Amniotic epithelial cell (primary cell): ENCODE data around the gene MEX3C.
A peak's percentile ranks its signal among the peaks of the same experiment; 100 is the strongest.

Experiments
- DNase-seq: peaks from one replicate; pipeline ENCODE4 v3.0.0-alpha.2; 2010; ENCODE audit warnings: low read depth

MEX3C gene

DNA sequence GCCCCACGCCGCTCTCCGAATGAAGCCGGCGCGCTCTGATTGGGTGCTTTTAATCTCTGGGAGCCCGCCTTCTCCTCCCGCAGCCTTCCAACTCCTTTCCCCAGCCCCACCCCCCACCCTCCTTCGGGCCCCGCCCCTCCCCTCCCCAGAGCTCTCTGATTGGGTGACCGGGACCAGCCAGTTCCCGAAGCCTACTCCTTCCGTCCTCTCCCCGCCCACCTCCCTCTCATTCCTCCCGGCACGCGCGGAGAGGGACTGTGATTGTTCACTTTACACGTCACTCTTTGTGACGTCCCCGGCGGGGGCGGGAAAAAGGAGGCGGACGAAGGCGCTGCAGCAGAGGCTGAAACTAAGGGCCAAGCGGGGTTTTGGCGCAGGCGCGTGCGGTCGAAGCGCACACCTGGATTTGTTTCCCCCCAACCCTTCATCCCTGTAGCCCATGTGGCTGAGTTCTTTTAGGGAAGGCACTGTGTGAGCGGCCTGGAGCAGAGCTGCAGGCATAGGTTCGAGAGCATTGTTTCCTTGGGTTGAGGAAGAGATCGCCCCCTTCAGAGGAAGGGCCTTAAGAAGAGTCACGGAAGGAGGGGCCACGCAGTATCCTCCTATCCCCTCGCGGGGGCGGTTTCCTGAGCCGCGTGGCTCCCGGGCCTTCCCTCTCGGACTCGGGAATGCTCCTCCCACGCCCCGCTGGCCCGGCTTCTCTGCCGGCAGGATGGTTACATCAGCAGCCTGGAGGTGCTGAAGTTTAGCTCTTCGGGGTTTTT is at the start of gene MEX3C:
MEX3C (minus strand) TSS at position 21 of the 764 bp plus-strand sequence. CDS start 361 bp downstream, outside the sequence.
- peak; percentile 98 for DNase-seq

DNA sequence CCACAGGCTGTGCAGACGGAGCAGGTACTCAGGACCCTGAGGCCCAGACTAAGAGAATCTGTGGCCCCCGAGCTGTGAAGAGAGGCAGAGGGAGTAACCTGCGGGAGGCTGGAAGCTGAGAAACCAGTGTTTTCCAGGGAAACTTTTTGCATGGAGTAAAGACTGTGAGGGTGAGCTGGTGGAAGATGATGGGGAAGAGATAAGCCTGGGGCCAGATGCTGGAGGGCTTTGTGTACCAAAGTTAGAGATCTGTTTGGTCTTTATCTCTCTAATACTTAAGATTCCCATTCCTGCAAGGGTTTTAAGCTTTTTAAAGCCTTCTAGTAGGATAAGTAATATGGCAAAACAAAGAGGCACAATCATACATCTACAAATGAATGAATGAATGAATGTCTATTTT is 43.7 kb upstream of the MEX3C start:
- DNase-seq: no peak

DNA sequence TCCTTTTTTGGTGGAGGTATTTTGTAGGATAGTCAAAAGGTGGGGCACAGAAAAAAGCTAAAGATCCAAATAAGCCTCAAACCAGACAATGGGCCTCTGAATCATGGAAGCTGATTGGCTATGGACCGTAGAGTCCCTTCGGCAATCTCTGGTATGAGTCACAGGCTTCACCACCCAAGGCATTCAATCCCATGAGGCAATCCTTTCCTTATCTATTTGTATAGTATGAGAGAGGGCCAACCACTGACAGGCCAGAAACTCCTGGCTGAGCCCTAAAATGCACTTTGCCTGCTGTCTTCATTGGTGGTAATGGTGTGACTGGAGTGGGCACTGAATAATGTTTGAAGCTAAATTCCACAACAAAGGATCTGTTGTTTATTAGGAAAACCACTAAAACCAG is 38.7 kb upstream of the MEX3C start:
- peak; percentile 84 for DNase-seq

DNA sequence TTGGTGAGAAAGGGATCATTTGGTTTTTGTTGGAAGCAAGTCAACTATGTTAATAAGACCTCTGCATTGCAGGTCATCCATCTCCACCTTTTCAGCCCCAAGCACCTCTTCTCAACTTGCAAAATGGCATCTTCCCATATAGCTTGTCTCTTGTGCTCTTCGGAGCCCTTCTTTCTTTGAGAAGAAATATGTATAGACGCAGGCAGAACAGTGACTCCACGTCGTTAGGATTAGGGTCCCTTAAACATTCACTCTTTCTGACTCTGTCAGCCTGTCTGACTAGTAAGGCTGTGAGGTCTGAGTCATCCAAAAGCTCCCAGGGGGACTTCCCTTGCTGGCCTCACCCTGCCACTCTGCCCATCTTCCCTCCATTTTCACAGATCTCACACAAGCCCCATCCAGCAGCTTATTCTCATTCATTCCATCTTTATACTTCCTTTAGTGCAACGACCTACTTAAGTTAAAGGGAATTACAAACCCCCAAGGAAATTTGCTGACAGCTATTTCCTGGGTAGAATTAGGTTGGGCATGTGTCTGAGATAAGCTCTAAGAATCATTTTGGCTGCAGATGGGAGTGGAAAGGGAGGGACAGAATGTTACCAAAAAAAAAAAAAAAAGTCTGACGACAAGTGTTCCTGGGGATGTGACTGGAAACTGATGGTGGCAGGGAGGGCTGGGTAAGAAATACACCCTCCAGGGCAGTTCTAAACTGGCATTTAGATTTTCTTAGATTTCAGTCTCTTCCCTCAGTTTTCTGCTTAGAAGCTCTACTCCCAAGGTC is 37.7 kb upstream of the MEX3C start:
- peak; percentile 15 for DNase-seq

DNA sequence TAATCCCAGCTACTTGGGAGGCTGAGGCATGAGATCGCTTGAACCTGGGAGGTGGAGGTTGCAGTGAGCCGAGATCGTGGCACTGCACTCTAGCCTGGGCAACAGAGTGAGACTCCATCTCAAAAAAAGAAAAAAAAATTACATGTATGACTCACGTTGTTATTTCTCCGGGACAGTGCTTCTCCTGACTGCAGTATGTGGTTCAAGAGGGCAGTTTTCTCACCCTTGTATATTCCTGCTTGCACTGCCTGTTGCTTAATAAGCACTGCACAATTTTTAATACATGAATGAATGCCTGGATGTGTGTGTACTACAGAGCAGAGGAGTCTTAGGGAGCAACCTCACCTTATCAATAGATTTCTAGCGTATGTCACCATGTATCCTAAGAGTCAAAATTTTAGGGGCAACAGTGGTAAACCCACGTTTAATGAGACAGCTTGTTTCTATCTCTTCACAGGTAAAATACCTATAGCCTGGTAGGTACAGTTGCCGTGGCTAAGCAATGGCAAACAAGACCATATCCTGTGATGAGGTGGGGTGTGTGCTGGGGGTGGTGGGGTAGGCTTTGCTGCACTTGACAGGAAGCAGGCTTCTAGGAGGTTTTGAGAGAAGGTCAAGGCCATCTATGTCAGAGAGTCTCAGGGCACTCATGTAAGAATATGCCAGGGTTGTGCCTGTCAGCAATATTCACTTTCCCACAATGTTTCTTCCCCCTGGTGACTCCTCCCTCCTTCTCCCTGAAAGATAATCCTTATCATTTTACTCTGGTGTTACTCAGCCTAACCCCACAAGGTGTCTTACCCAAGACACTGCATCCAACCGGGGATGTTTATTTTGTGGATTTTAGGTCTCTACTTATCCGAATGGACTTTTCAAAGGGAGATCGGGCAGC is 36.9 kb upstream of the MEX3C start:
- DNase-seq: peak; percentile 40

DNA sequence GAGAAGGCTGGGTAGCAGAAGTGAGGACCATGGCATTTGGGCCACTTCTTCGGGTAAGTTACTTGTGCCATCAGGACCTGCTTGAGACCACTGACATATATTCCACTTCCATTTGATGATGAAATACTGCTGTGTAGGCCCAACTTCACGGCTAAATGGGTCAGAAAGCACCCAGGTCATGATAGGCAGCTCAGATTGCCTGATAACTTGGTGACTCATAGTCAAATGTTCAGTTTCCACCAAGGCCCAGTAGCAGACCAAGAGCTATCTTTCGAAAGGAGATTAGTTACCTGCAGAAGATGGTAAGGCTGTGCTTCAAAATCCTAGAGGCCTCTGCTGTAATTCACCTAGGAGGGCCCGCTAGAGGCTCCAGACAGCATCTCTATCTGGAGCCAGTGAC is 31.8 kb upstream of the MEX3C start:
- peak; percentile 22 for DNase-seq

DNA sequence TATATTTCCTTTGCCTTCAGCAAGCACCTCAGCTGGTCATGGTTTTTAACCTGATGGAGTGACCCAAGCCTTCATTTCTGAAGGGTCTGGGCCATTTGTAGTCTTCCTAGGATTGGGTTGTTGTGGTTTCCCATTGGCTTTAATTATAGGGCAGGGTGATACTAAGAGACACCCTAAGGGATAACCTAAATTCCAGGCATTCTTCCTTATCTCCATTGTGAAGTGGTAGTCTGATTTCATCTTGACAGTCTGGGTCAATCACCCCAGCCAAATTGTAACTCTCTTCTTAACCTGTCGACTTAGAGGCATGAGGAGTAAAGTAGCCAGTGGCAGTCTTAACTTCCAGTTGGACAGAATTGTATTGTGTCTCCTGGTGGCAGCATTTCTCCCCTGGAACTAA is 30.2 kb upstream of the MEX3C start:
- no peak for DNase-seq

DNA sequence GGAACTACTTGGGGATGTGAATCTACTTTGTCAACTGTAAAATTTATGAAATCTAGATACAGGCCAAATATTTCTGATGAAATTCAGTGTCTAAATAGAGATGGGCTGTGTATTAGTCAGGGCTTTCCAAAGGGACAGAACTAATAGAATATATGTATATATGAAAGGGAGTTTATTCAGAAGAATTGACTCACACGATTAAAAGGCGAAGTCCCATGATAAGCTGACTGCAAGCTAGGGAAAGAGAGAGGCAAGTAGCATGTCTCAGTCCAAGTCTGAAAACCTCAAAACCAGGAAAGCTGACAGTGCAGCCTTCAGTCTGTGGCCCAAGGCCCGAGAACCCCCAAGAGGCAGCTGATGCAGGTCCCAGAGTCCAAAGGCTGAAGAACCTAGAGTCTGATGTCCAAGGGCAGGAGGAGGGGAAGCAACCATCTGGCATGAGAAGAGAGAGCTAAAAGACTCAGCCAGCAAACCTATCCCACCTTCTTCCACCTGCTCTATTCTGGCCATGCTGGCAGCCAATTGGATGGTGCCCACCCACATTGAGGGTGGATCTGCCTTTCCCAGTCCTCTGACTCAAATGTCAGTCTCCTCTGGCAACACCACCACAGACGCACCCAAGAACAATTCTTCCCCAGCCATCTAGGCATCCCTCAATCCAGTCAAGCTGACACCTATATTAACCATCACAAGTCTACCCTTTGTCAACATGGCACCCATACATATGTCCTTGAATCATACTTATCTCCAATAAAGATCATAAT is 29.3 kb upstream of the MEX3C start:
- no peak for DNase-seq

DNA sequence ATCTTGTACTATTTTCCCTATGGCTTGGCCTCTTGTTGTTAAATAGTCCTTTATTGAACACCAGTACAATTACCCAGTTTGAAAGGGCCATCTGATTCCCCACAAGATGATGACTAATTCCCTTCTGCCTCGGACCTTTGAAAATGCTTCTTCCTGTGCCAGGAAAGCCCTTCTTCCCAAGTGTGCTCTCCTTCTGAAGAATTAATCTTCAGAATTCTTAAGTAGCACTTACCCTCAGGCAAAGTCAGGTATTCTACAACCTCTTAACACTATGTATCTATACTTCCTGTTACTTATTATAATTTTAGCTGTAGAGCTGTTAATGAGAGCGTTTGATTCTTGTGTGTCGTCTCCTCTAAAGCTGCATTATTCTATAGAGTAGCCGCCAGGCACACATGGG is 28.6 kb upstream of the MEX3C start:
- no peak for DNase-seq

DNA sequence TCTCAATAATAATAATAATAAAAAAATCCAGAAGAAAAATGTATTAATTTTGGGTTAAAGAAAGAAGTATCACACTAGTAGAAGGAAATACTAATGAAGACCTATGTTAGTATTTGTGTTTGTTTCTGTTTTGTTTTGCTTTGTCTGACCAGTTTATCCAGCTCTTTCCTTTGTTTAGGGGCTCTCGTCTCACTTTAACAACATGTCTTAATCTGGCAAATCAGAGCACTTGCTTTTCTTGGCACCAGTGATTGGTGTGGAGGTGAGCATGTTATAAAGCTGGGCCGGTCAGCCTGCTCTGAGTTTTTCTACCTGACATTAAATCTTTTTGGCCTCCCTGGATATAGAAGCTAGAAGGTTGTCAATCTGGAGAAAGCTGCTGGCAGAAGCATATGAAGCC is 15.1 kb upstream of the MEX3C start:
- no peak for DNase-seq

DNA sequence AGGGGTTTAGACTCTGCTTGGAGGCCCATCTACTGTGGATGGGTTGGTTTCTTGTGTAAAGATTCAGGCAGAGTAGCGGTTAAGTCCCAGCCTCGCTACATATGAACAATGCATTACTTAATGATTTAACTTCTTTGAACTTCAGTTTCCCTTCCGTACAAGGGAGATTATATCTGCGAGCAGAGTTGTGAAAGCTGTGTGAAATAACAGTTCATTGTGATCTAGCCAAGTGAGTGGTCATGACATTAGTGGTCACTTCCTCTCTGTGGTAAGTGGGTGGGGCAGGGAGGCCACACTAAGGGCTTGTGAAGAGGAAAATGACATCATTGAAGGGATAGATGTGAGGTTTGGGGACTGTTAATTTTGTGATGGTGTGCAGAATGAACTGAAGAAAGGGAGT is 14.1 kb upstream of the MEX3C start:
- peak; percentile 85 for DNase-seq

DNA sequence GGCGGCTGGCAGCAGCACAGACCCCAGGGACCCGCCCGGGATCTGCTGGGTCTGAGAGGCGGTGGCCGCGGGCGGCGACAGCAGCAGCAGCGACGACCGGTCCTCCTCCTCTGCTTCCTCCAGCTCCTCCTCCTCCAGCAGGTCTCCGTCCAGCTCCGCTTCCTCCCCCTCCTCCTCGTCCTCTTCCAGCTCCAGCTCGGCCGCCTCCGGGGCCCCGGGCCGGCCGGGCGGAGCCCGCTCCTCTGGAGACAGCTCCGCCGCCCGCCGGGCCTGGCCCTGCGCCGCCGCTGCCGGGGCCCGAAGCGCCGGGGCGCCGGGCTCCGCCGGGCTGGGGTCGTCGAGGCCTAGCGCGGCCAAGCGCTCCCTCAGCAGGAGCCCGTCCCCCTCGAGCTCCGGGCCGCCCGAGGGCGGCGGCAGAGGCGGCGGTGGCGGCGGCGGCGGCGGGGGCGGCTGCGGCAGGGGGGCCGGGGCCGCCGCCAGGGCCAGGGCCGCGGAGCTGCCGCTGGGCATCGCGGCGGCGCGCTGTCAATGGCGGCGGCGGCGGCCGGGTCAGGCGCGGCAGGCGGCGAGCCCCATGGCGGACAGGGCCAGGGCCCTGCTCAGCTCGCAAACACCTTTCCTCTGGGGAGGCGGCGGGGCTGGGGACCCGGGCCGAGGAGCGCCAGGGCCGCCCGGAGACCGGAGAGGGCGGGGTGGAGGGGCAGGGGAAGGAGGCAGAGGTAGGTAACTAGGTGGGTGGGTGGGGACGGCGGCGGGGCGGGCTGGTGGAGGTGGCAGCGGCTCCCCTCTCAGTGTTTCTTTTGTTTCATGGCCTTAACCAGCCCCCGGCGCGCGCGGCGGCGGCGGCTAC is 445 bp downstream of the MEX3C start:
- DNase-seq: peak; percentile 53

DNA sequence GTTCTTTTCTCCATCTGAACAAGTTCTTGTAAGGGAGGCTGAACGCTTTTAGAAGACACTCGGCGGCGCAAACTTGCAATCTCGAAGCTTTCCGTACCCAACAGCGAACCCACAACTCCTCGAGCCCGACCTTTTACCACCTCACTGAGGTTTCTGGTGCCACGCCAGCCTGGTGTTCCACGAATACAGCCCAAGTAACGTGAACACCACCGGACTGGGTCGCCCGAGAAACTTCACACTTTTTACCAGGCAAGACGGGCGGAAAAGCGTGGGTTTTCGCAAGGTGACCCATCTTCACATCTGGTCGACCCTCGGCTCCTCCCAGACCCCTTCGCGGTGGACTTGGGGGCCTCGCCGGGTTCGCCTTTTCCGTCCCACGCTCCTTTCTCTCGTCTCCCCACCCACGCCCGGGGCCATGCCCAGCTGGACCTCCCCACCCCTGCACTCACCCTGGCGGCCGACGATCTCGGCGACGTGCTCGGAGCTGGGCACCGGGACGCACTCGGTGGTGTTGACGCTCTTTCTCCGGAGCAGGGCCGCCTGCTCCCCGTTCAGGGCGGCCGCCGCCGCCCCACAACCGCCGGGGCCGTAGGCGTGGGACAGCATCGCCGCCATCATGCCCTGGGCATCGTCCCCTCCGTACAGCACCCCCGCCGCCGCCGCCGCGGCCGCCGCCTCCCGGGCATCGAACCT is 1.2 kb downstream of the MEX3C start:
- peak; percentile 26 for DNase-seq

DNA sequence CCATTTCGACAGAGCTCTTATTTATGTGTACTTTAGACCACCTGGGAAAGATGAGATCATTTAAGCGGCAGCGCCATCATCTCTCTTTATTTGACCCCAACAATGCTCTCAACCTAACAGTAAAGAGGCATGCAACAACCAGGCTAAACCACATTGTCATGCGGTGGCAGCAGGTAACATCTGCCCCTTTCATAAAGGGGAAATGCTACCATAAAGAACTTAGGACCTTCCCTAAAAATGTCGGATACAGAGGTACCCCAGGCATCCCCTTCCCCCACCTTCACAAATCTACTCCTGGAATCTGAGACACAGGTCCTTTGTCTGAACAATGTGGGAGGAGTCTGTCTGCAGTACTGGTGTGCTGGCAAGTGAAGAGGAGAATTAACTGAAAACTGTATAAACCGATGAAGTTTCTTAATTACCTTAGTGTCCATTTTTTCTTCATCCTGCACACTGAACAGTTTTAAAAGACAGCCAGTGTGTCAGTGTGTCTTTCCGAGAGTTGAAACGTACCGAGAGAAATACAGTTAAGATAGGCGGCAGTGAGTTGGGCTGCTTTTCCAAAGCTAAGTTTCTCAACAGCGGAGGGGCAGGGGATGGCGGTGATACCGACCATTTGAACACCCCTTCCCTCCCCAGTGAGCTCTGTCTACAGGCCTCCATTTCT is 1.9 kb downstream of the MEX3C start:
- peak; percentile 52 for DNase-seq

DNA sequence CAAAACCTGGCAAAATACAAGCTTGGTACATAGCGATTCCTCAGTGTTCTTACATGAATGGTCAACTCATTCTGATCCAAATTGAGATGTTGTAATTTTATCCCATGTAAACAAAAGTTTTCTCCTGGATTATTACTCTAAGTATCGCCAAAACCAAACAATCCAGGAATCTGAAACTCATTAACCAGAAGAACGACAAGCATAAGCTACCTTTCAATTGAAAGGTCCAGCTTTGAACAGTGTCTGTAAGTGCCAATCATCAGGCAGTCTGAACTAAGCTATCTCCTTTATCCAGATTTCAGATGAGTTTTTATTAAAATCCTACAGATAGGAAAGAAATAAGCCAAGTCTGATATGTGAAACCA is 2.4 kb downstream of the MEX3C start:
- DNase-seq: no peak

DNA sequence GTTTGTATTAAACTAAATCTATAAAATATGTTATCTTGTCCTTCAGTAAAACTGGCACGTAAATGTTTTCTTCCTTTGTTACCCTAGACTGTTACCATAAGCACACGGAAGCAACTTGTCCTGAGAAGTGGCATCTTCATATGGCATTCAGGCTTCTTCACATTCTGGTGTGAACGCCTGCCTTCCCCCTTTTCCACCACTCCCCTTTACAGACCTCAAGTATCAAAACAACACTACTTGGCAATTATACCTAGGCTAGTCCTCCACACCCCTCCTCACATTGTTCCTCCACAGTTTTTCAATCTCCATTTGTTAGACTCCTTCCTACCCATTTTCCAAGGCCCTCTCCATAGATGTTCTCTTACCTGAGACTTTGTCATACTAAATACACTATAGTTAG is 2.9 kb downstream of the MEX3C start:
- DNase-seq: no peak

DNA sequence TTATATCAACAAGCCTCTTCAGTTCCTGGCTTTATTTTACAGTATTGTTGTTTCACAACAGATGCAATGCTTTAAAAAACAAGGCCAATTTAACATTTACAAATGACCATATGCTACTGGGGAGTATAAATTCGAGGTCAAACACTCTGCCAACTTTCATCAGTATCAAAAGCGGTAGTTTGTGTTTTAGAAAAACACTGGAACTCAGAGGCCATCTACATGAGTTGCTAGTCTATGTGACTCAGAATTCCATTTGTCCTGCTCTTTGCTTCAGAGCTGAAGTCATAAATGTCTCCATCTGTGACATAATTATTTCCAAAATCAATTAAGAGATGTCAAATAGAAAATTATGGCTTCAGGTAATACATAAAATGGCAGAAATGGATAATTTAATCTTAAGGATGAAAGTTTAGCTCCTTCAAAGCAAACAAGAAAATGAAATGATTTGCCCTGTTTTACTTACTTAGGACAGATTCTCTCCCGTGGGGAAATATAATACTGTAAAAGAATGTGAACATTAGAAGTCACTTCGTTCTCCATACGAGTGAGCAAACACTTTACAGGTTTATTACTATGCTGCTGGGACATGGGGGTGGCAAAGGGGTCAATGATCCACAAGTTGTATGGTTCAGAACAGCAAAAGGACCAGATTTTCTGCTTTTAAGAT is 3.7 kb downstream of the MEX3C start:
- peak; percentile 24 for DNase-seq

DNA sequence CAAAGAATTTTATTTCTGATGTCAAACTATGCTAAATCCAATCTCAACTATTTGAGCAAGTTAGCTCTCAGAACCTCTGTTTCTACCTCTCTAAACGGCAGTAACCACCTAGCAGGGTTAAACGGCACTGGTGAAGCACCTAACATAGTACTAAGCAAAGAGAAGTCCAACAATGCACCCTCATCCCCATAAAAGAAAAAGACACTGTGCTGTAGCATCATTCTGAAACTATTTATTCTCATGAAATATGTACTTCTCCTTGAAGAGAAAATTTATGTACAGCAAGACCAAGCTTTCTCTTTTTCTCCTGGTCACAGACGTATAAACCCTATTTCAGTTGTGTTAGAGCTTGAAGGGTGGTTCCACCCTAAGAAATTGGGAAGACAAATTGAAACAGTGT is 4.8 kb downstream of the MEX3C start:
- no peak for DNase-seq

DNA sequence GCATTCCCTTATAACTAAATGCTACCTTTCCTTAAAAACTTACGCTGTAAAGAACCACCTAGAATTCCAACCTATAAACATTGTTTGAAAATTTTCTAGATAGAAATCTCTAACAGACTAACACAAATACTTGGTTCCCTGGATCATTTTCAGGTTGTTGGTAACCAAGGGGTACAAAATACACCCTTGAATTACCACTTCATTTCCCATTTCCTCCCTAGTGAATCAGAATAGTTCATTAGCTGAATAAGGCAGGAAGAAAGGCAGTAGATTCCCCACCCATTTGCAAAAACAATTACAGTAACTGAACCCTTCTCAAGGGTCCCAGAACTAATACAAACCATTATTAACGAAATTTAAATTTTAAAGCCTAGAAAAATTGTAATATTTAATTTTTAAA is 5.5 kb downstream of the MEX3C start:
- no peak for DNase-seq
